ENCODE data around the gene CCNB1. TPM values are rescaled to one million over a fixed set of nuclear protein-coding genes. Genes with fewer than 3 reads are reported as not detected.
"Not testable (repeated sequence)": the region's sequence is repeated elsewhere in the genome, so short reads cannot be mapped to it uniquely, and the experiment has no call there.

Gene CCNB1
- total and polyA plus RNA-seq, 5 experiments from 2014 or later = 1.7 to 4.6 (median 3.0) TPM

DNA sequence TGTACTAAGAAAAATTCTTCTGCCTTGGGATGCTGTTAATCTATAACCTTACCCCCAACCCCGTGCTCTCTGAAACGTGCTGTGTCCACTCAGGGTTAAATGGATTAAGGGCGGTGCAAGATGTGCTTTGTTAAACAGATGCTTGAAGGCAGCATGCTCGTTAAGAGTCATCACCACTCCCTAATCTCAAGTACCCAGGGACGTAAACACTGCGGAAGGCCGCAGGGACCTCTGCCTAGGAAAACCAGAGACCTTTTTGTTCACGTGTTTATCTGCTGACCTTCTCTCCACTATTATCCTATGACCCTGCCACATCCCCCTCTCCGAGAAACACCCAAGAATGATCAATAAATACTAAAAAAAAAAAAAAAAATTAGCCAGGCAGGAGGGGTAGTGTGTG, 53.9 kb downstream of the CCNB1 start:
- Mint-ChIP-seq H3K4me1 (peaks cover 6 to 31% (median 17%) of the 10 kb centered on the region in 4 donors), H3K36me3 (peaks cover 0 to 22% (median 2%) of the 10 kb centered on the region in 3 donors)
- not testable (repeated sequence) for DNase-seq, H3K27me3 Mint-ChIP-seq, H3K9me3 Mint-ChIP-seq, H3K4me3 Mint-ChIP-seq, ATAC-seq, H3K27ac Mint-ChIP-seq
- POLR2A ChIA-PET = interaction anchor here (0.7 kb wide), 1 partner anchor 15 kb away, joined by 4 read pairs; no protein-coding TSS in a partner anchor

GRCh38 chr5:69224520-69224919, 57.6 kb downstream of the CCNB1 start:
- ATAC-seq (no peak), DNase-seq (no peak)
- POLR2A ChIA-PET = no interaction called here
- H3K36me3 Mint-ChIP-seq = peaks cover 0 to 42% (median 5%) of the 10 kb centered on the region in 3 donors
- H3K9me3 Mint-ChIP-seq = no peaks in the 10 kb centered on the region
- H3K27me3 Mint-ChIP-seq = no peaks in the 10 kb centered on the region
- no peak overlapping the region for H3K27ac Mint-ChIP-seq
- no peak overlapping the region for H3K4me3 Mint-ChIP-seq
- H3K4me1 Mint-ChIP-seq = peaks cover 5 to 10% (median 7%) of the 10 kb centered on the region in 4 donors

- H3K27ac Mint-ChIP-seq = peak overlapping the region in 2 of 10 donors; percentile 6 to 61
- H3K36me3 Mint-ChIP-seq = peaks cover 0 to 43% (median 5%) of the 10 kb centered on the region in 3 donors
- H3K9me3 Mint-ChIP-seq = no peaks in the 10 kb centered on the region
- no peak overlapping the region for H3K4me3 Mint-ChIP-seq
- no peaks in the 10 kb centered on the region for H3K27me3 Mint-ChIP-seq
- DNase-seq (no peak), ATAC-seq (no peak)
- peaks cover 3 to 10% (median 6%) of the 10 kb centered on the region in 4 donors for H3K4me1 Mint-ChIP-seq
- POLR2A ChIA-PET = no interaction called here
Measured at GRCh38 chr5:69225860-69226259, 58.9 kb downstream of the CCNB1 start.

Other genes with a start within 250 kb of the CCNB1 start
- gene SLC30A5, start 73.1 kb upstream of the CCNB1 start, total RNA-seq = 10 to 100 TPM; 42.0 to 48.1 TPM
- 10 to 100 TPM; 23.3 to 28.0 (median 24.7) TPM for gene SLC30A5, start 73.1 kb upstream of the CCNB1 start, polyA plus RNA-seq
- gene CENPH, start 22.4 kb downstream of the CCNB1 start, total RNA-seq = 1 to 10 TPM; 8.3 to 9.7 TPM
- gene CENPH, start 22.4 kb downstream of the CCNB1 start, polyA plus RNA-seq = 10 to 100 TPM in 2 of 3 donors, 1 to 10 TPM in 1; 8.2 to 10.7 (median 10.1) TPM
- gene CDK7, start 67.7 kb downstream of the CCNB1 start, total RNA-seq = 10 to 100 TPM; 20.6 to 25.4 TPM
- gene CDK7, start 67.7 kb downstream of the CCNB1 start, polyA plus RNA-seq = 10 to 100 TPM; 18.2 to 20.8 (median 19.4) TPM
- gene CCDC125, start 165.7 kb downstream of the CCNB1 start, total RNA-seq = 1 to 10 TPM; 9.3 to 9.4 TPM
- 1 to 10 TPM; 1.7 to 6.7 (median 2.6) TPM for gene CCDC125, start 165.7 kb downstream of the CCNB1 start, polyA plus RNA-seq
- gene AK6, start 202.4 kb downstream of the CCNB1 start, total RNA-seq = 10 to 100 TPM; 25.8 to 27.3 TPM
- gene AK6, start 202.4 kb downstream of the CCNB1 start, polyA plus RNA-seq = 10 to 100 TPM; 64.6 to 77.0 (median 71.6) TPM
- gene TAF9, start 202.4 kb downstream of the CCNB1 start, total RNA-seq = 10 to 100 TPM; 61.8 to 66.4 TPM
- gene TAF9, start 202.4 kb downstream of the CCNB1 start, polyA plus RNA-seq = 100 to 1,000 TPM; 111 to 113 (median 113) TPM
- 10 to 100 TPM; 36.6 to 38.5 TPM for gene RAD17, start 202.7 kb downstream of the CCNB1 start, total RNA-seq
- 10 to 100 TPM; 15.6 to 25.5 (median 18.4) TPM for gene RAD17, start 202.7 kb downstream of the CCNB1 start, polyA plus RNA-seq
- gene MARVELD2, start 248.0 kb downstream of the CCNB1 start, total RNA-seq = 1 to 10 TPM; 1.7 to 2.3 TPM
- 1 to 10 TPM in 1 of 3 donors, under 1 TPM in 2; 0.46 to 1.4 (median 0.98) TPM for gene MARVELD2, start 248.0 kb downstream of the CCNB1 start, polyA plus RNA-seq

Data from naive thymus-derived CD8-positive, alpha-beta T cell (primary cell).